Peyer's patch (tissue), 4 donors: Measurements from ENCODE around the gene PNMA3. TPM values are rescaled to one million over a fixed set of nuclear protein-coding genes. Genes with fewer than 3 reads are reported as not detected.
"Not testable (repeated sequence)": the region's sequence is repeated elsewhere in the genome, so short reads cannot be mapped to it uniquely, and the experiment has no call there.

Source experiments
- DNase-seq, 3 donors: peaks; one replicate each; pipeline ENCODE4 v3.0.0-alpha.2; 2017 to 2019
- H3K27ac ChIP-seq, 4 donors: fragments of 200-600 bp; sonication (generic); one replicate each; pipeline ENCODE4 v1.5.1; 2016 to 2019
- H3K27me3 ChIP-seq, 2 donors: fragments of 200-600 bp; sonication (generic); one replicate each; pipeline ENCODE4 v1.5.1; 2019
- H3K36me3 ChIP-seq, 3 donors: fragments of 200-600 bp; sonication (generic); one replicate each; pipeline ENCODE4 v1.5.1; 2016 to 2019
- H3K4me1 ChIP-seq, 4 donors: fragments of 200-600 bp; sonication (generic); one replicate each; pipeline ENCODE4 v1.5.1; 2016 to 2019
- H3K4me3 ChIP-seq, 4 donors: fragments of 200-600 bp; sonication (generic); 1 replicate in 3 of 4; 2 replicates in 1 of 4; pipeline ENCODE4 v1.5.1; 2016 to 2019; ENCODE audit warnings: mild to moderate bottlenecking in 1 of 4
- H3K9me3 ChIP-seq, 4 donors: fragments of 200-600 bp; sonication (generic); one replicate each; pipeline ENCODE4 v1.5.1; 2016 to 2019; ENCODE audit warnings: mild to moderate bottlenecking in 1 of 4
- CTCF ChIP-seq, 6 experiments: fragments of 450-650 bp in 4 of 6; fragments of 200-600 bp in 2 of 6; sonication (generic) in 1 of 6; IDR thresholded peaks; one replicate each; pipeline ENCODE4 v1.5.1; 2017 to 2019; ENCODE audit warnings: antibody characterized with exemption in 6 of 6, mild to moderate bottlenecking in 3 of 6, moderate library complexity in 1 of 6
- POLR2A ChIP-seq, 2 donors: fragments of 450-650 bp; IDR thresholded peaks; one replicate each; pipeline ENCODE4 v1.5.1; 2017; ENCODE audit warnings: antibody characterized with exemption in 2 of 2, mild to moderate bottlenecking in 2 of 2, moderate library complexity in 2 of 2
- total RNA-seq, 4 donors: library from RNA; depleted of rRNA; stranded (reverse); fragments of >200 nt; gene quantifications; one replicate each; pipeline ENCODE4 v1.1.0, GENCODE V29; 2016

PNMA3 gene
- total RNA-seq, 4 donors from 2014 or later, result 0.47 to 5.0 (median 1.0) TPM

- TF ChIP-seq POLR2A (IDR thresholded peaks at IDR 0.05) (no peak), CTCF (IDR thresholded peaks at IDR 0.05) (no peak)
- Histone ChIP-seq H3K36me3 (no peaks in the 10 kb centered on the region), H3K4me3 (no peak overlapping the region), H3K27me3 (no peaks in the 10 kb centered on the region), H3K9me3 (no peaks in the 10 kb centered on the region), H3K27ac (no peak overlapping the region), H3K4me1 (no peaks in the 10 kb centered on the region)
- no peak for DNase-seq
Measured at GRCh38 chrX:153065389-153065788, 9.1 kb downstream of the PNMA3 start.

- not testable (repeated sequence) for DNase-seq
Measured at GRCh38 chrX:153066402-153066801, 10.1 kb downstream of the PNMA3 start.

GRCh38 chrX:153071909-153072583 lies 15.8 kb downstream of the PNMA3 start, which contains the start of gene PNMA6A:
PNMA6A (plus strand) TSS chrX:153072454; CDS start chrX:153073063, 609 bp downstream.
- H3K27me3 ChIP-seq, H3K36me3 ChIP-seq, H3K4me1 ChIP-seq, DNase-seq, H3K9me3 ChIP-seq, H3K27ac ChIP-seq, H3K4me3 ChIP-seq: not testable (repeated sequence)

More at GRCh38 chrX:153066402-153066801, 10.1 kb downstream of the PNMA3 start:
- H3K4me3 ChIP-seq, H3K27me3 ChIP-seq, H3K36me3 ChIP-seq, H3K4me1 ChIP-seq, H3K27ac ChIP-seq, H3K9me3 ChIP-seq: not testable (repeated sequence)

- not testable (repeated sequence) for H3K27me3 ChIP-seq, H3K36me3 ChIP-seq, H3K9me3 ChIP-seq, H3K4me3 ChIP-seq, DNase-seq, H3K27ac ChIP-seq, H3K4me1 ChIP-seq
Measured at GRCh38 chrX:153073331-153073730, 17.1 kb downstream of the PNMA3 start.

GRCh38 chrX:153074262-153074899 lies 18.1 kb downstream of the PNMA3 start:
- Histone ChIP-seq H3K4me3 (no peak overlapping the region), H3K9me3 (no peaks in the 10 kb centered on the region), H3K27ac (no peak overlapping the region), H3K36me3 (no peaks in the 10 kb centered on the region), H3K27me3 (no peaks in the 10 kb centered on the region), H3K4me1 (no peaks in the 10 kb centered on the region)
- DNase-seq, result no peak
- TF ChIP-seq CTCF (IDR thresholded peaks at IDR 0.05) (no peak), POLR2A (IDR thresholded peaks at IDR 0.05) (no peak)

GRCh38 chrX:153074935-153075334 lies 18.7 kb downstream of the PNMA3 start:
- Histone ChIP-seq H3K4me1 (no peaks in the 10 kb centered on the region), H3K9me3 (no peaks in the 10 kb centered on the region), H3K4me3 (no peak overlapping the region), H3K27ac (no peak overlapping the region), H3K36me3 (no peaks in the 10 kb centered on the region), H3K27me3 (no peaks in the 10 kb centered on the region)
- TF ChIP-seq POLR2A (IDR thresholded peaks at IDR 0.05) (no peak), CTCF (IDR thresholded peaks at IDR 0.05) (no peak)
- no peak for DNase-seq

GRCh38 chrX:153075366-153075765 lies 19.1 kb downstream of the PNMA3 start:
- no peak for DNase-seq
- TF ChIP-seq CTCF (IDR thresholded peaks at IDR 0.05) (no peak), POLR2A (IDR thresholded peaks at IDR 0.05) (no peak)
- Histone ChIP-seq H3K36me3 (no peaks in the 10 kb centered on the region), H3K4me3 (no peak overlapping the region), H3K27ac (no peak overlapping the region), H3K4me1 (no peaks in the 10 kb centered on the region), H3K27me3 (no peaks in the 10 kb centered on the region), H3K9me3 (no peaks in the 10 kb centered on the region)

GRCh38 chrX:153077437-153078135 lies 21.3 kb downstream of the PNMA3 start:
- DNase-seq, H3K4me3 ChIP-seq, H3K9me3 ChIP-seq, H3K27ac ChIP-seq, H3K36me3 ChIP-seq, H3K4me1 ChIP-seq, H3K27me3 ChIP-seq: not testable (repeated sequence)

- H3K4me3 ChIP-seq, H3K27me3 ChIP-seq, H3K9me3 ChIP-seq, H3K36me3 ChIP-seq, DNase-seq, H3K27ac ChIP-seq, H3K4me1 ChIP-seq: not testable (repeated sequence)
Measured at GRCh38 chrX:153083238-153083923, 27.1 kb downstream of the PNMA3 start.
